ENCODE data around the gene PTPRN2.

DNA sequence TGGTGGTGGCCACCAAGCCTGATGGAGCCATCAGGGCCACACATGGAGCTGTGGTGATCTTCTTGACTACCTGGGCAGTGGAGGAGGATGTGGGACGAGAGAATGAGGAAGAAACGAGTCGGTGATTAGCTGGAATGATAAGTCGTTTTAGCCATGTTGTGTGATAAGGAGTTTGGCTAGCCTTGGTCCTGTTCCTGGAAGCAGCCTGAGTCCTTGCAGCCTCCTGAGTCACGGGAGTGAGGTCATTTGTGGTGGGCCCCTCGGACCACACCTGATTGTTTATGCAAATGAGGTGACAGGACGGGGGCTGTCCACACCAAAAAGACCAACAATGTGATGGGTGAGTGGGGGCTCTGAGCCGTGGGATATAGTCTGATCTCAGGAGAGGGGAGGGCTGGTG lies 554.4 kb downstream of the PTPRN2 start:
- TF ChIP-seq, protein P1, sequence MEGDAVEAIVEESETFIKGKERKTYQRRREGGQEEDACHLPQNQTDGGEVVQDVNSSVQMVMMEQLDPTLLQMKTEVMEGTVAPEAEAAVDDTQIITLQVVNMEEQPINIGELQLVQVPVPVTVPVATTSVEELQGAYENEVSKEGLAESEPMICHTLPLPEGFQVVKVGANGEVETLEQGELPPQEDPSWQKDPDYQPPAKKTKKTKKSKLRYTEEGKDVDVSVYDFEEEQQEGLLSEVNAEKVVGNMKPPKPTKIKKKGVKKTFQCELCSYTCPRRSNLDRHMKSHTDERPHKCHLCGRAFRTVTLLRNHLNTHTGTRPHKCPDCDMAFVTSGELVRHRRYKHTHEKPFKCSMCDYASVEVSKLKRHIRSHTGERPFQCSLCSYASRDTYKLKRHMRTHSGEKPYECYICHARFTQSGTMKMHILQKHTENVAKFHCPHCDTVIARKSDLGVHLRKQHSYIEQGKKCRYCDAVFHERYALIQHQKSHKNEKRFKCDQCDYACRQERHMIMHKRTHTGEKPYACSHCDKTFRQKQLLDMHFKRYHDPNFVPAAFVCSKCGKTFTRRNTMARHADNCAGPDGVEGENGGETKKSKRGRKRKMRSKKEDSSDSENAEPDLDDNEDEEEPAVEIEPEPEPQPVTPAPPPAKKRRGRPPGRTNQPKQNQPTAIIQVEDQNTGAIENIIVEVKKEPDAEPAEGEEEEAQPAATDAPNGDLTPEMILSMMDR (IDR thresholded peaks at IDR 0.05; ENCODE audit: low read depth, low read length), result no peak
- no peak for TF ChIP-seq POLR2A (IDR thresholded peaks at IDR 0.05; ENCODE audit: extremely low read depth, insufficient read length)
- no peak for TF ChIP-seq MYC (IDR thresholded peaks at IDR 0.05; ENCODE audit: low read depth, low read length)
